NB4 (cell line): ENCODE results near the gene SEMA5A.

Experiments
- CTCF ChIP-seq: IDR thresholded peaks from one replicate; pipeline ENCODE4 v1.5.1; 2012; ENCODE audit warnings: low read depth, low read length
- MYC ChIP-seq: IDR thresholded peaks from 2 replicates; pipeline ENCODE4 v1.6.1; 2011; ENCODE audit warnings: low read depth, low read length
- POLR2A ChIP-seq: IDR thresholded peaks from 2 replicates; pipeline ENCODE4 v1.6.1; 2011; ENCODE audit warnings: mild to moderate bottlenecking; ENCODE audit not compliant: insufficient read length; ENCODE audit errors: extremely low read depth

- no peak for TF ChIP-seq CTCF
- no peak for TF ChIP-seq POLR2A
- TF ChIP-seq MYC = no peak
These were observed 423.3 kb downstream of the SEMA5A start for GRCh38 chr5:9122528-9122927.
